VCaP (cell line): ENCODE data around the gene COL5A1.
"Not testable (repeated sequence)": the region's sequence is repeated elsewhere in the genome, so short reads cannot be mapped to it uniquely, and the experiment has no call there.

ENCODE experiments used
- H3K27ac ChIP-seq: fragments of 450-650 bp; 2 replicates; pipeline ENCODE4 v1.5.1; 2017
- CTCF ChIP-seq: fragments of 450-650 bp; conservative IDR thresholded peaks from 2 replicates; pipeline ENCODE4 v1.5.1; 2017; ENCODE audit warnings: mild to moderate bottlenecking, moderate library complexity

The COL5A1 gene

GRCh38 chr9:134637696-134638501 lies 3.7 kb upstream of the COL5A1 start:
- H3K27ac ChIP-seq, result no peak overlapping the region
- no peak for TF ChIP-seq CTCF

- H3K27ac ChIP-seq, result no peak overlapping the region
- TF ChIP-seq CTCF, result no peak
Observed at GRCh38 chr9:134638502-134639090, 3.0 kb upstream of the COL5A1 start.

GRCh38 chr9:134639994-134640393 lies 1.6 kb upstream of the COL5A1 start:
- H3K27ac ChIP-seq, result no peak overlapping the region
- TF ChIP-seq CTCF, result no peak

- TF ChIP-seq CTCF, result no peak
- H3K27ac ChIP-seq, result peak overlapping the region; percentile 26; the same call in 1 of the 2 replicates
Observed at GRCh38 chr9:134640506-134641172, 964 bp upstream of the COL5A1 start.

- peak overlapping the region; percentile 26; the same call in 1 of the 2 replicates for H3K27ac ChIP-seq
Observed at GRCh38 chr9:134641990-134642384, 384 bp downstream of the COL5A1 start.

GRCh38 chr9:134642385-134643181 lies 980 bp downstream of the COL5A1 start:
- no peak overlapping the region for H3K27ac ChIP-seq
- no peak for TF ChIP-seq CTCF

More at GRCh38 chr9:134641990-134642384, 384 bp downstream of the COL5A1 start:
- no peak for TF ChIP-seq CTCF

GRCh38 chr9:134643222-134643671 lies 1.6 kb downstream of the COL5A1 start:
- TF ChIP-seq CTCF, result no peak
- no peak overlapping the region for H3K27ac ChIP-seq

GRCh38 chr9:134644401-134644724 lies 2.8 kb downstream of the COL5A1 start:
- H3K27ac ChIP-seq, result not testable (repeated sequence)
